Breast epithelium (tissue), 4 donors: ENCODE data around the gene CDCA8. TPM values are rescaled to one million over a fixed set of nuclear protein-coding genes. Genes with fewer than 3 reads are reported as not detected.

Source experiments
- DNase-seq, 2 donors: peaks; one replicate each; pipeline ENCODE4 v3.0.0-alpha.2; 2019; ENCODE audit warnings: low spot score in 2 of 2
- H3K27ac ChIP-seq, 2 donors: fragments of 200-600 bp; sonication (generic) in 1 of 2; one replicate each; pipeline ENCODE4 v1.5.1; 2016 to 2019; ENCODE audit warnings: mild to moderate bottlenecking in 1 of 2
- H3K27me3 ChIP-seq, 2 donors: fragments of 200-600 bp; sonication (generic) in 1 of 2; one replicate each; pipeline versions ENCODE4 v1.5.1 to v1.6.0; 2017 to 2019; ENCODE audit warnings: control low read depth in 1 of 2, mild to moderate bottlenecking in 1 of 2
- H3K36me3 ChIP-seq: fragments of 200-600 bp; one replicate; pipeline ENCODE4 v1.5.1; 2019
- H3K4me1 ChIP-seq, 2 donors: fragments of 200-600 bp; sonication (generic); one replicate each; pipeline ENCODE4 v1.5.1; 2016 to 2019; ENCODE audit warnings: control low read depth in 1 of 2
- H3K4me3 ChIP-seq, 3 donors: fragments of 200-600 bp; sonication (generic); 1 replicate in 2 of 3; 2 replicates in 1 of 3; pipeline ENCODE4 v1.5.1; 2016 to 2019; ENCODE audit warnings: mild to moderate bottlenecking in 3 of 3, moderate library complexity in 2 of 3
- H3K9me3 ChIP-seq, 2 donors: fragments of 200-600 bp; sonication (generic) in 1 of 2; one replicate each; pipeline ENCODE4 v1.5.1; 2016 to 2019; ENCODE audit warnings: control low read depth in 1 of 2
- POLR2A ChIP-seq: fragments of 450-650 bp; IDR thresholded peaks from one replicate; pipeline ENCODE4 v1.6.1; 2016; ENCODE audit warnings: antibody characterized with exemption, mild to moderate bottlenecking, moderate library complexity
- POLR2AphosphoS5 ChIP-seq, 3 donors: sonication (generic); formaldehyde crosslinking; IDR thresholded peaks; one replicate each; pipeline ENCODE4 v1.6.1; 2017; ENCODE audit warnings: antibody characterized with exemption in 3 of 3
- intact Hi-C: fragments of 100-400 bp; cut with DNase I; formaldehyde crosslinking; loops from one replicate; pipeline ENCODE4 v1.15.1; 2023; ENCODE audit warnings: low total_unique reads
- total RNA-seq, 3 donors: library from RNA; depleted of rRNA; stranded (reverse); fragments of >200 nt; gene quantifications; one replicate each; pipeline ENCODE4 v1.1.0, GENCODE V29; 2016
- TF ChIP-seq, protein P1 (sequence below), 3 donors: fragments of 450-650 bp; IDR thresholded peaks; one replicate each; pipeline ENCODE4 v1.5.1; 2016 to 2017; ENCODE audit warnings: antibody characterized with exemption in 3 of 3, mild to moderate bottlenecking in 3 of 3, moderate library complexity in 3 of 3

The CDCA8 gene
- total RNA-seq, 3 donors from 2014 or later, result 0.15 to 1.4 (median 1.3) TPM

DNA sequence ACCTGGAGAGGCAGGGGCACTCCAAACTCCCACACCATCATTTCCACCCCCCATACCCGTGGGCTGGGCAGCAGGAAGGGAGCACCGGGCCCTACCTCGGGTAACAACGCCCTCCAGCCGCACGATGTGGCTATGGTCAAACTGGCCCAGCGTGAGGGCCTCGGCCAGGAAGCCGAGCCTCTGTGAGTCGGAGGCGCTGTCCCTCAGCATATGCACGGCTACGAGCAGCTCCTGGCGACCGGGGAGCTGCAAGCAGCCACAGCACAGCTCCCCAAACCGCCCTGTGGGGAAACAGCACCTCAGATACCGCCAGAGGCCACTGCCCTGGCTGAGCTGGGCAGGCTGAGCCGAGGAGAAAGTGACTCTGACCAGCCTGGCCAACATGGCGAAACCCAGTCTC, 29.2 kb downstream of the CDCA8 start:
- DNase-seq, result no peak
- no peak for TF ChIP-seq POLR2A
- TF ChIP-seq, protein P1, sequence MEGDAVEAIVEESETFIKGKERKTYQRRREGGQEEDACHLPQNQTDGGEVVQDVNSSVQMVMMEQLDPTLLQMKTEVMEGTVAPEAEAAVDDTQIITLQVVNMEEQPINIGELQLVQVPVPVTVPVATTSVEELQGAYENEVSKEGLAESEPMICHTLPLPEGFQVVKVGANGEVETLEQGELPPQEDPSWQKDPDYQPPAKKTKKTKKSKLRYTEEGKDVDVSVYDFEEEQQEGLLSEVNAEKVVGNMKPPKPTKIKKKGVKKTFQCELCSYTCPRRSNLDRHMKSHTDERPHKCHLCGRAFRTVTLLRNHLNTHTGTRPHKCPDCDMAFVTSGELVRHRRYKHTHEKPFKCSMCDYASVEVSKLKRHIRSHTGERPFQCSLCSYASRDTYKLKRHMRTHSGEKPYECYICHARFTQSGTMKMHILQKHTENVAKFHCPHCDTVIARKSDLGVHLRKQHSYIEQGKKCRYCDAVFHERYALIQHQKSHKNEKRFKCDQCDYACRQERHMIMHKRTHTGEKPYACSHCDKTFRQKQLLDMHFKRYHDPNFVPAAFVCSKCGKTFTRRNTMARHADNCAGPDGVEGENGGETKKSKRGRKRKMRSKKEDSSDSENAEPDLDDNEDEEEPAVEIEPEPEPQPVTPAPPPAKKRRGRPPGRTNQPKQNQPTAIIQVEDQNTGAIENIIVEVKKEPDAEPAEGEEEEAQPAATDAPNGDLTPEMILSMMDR (IDR thresholded peaks at IDR 0.05), result no peak
- TF ChIP-seq POLR2AphosphoS5 (IDR thresholded peaks at IDR 0.05), result no peak
- no peak overlapping the region for H3K4me3 ChIP-seq
- intact Hi-C loops, result no loop called here
- H3K36me3 ChIP-seq, result no peaks in the 10 kb centered on the region
- no peaks in the 10 kb centered on the region for H3K4me1 ChIP-seq
- H3K27me3 ChIP-seq, result no peaks in the 10 kb centered on the region
- no peak overlapping the region for H3K27ac ChIP-seq
- no peaks in the 10 kb centered on the region for H3K9me3 ChIP-seq

- H3K4me3 ChIP-seq, result no peak overlapping the region
- H3K27me3 ChIP-seq, result no peaks in the 10 kb centered on the region
- DNase-seq, result no peak
- TF ChIP-seq POLR2AphosphoS5 (IDR thresholded peaks at IDR 0.05) (no peak), POLR2A (no peak)
- TF ChIP-seq, protein P1 (IDR thresholded peaks at IDR 0.05), result no peak
- H3K36me3 ChIP-seq, result no peaks in the 10 kb centered on the region
- H3K4me1 ChIP-seq, result no peaks in the 10 kb centered on the region
- intact Hi-C loops, result no loop called here
- H3K9me3 ChIP-seq, result no peaks in the 10 kb centered on the region
- no peak overlapping the region for H3K27ac ChIP-seq
Measured at GRCh38 chr1:37722181-37723071, 30.1 kb downstream of the CDCA8 start.

DNA sequence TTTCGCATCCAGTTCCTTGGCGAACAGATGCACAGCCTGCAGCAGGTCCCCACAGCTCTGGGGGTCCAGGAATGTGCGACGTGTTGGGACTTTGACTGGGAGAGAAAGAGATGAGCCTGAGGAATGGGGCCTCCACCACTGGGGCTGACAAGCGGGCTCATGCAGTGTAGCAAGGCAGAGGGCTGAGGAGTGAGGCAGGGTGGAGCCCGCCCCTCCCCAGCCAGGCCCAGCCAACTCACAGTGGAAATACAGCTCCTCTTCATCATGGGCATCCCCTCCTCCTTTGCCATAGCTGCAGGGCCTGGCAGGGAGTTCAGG, 30.7 kb downstream of the CDCA8 start:
- no peaks in the 10 kb centered on the region for H3K4me1 ChIP-seq
- H3K36me3 ChIP-seq, result no peaks in the 10 kb centered on the region
- H3K27ac ChIP-seq, result no peak overlapping the region
- intact Hi-C loops, result no loop called here
- H3K27me3 ChIP-seq, result no peaks in the 10 kb centered on the region
- H3K9me3 ChIP-seq, result no peaks in the 10 kb centered on the region
- no peak for DNase-seq
- H3K4me3 ChIP-seq, result no peak overlapping the region
- TF ChIP-seq POLR2AphosphoS5 (IDR thresholded peaks at IDR 0.05), result no peak
- TF ChIP-seq, protein P1 (IDR thresholded peaks at IDR 0.05), result no peak

DNA sequence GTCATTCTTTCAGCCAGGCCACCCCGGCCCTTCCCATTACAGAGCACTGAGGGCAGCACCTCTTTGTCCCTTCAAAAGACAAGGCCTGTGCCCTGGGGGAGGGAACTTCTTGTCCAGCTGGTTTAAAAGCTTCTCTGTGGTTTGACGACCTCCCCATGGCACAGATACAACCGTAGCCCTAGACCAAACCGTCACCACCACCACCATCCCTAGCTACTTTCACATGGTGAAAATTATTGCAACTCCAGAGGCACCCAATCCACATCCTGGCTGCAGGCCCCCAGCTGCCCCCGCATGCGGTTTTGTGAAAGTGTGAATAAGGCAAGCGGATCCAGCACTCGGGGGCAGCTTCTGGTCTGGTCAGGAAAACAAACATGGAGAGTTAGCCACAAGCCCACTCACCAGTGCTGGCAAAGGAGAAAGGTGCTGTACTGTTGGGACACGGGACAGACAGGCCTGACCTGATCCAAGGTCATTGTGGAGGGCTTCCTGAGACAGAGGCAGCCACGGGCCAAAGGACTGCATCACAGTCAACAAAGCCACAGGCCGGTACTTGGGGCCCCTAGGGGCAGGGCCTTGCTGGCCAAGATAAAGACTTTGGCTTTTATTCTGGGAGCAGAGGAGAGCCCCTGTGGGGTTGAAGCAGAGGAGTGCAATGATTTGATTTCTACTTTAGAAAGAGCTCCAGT, 31.2 kb downstream of the CDCA8 start:
- Histone ChIP-seq H3K27me3 (no peaks in the 10 kb centered on the region), H3K4me1 (no peaks in the 10 kb centered on the region), H3K9me3 (no peaks in the 10 kb centered on the region), H3K27ac (no peak overlapping the region), H3K36me3 (no peaks in the 10 kb centered on the region), H3K4me3 (no peak overlapping the region)
- intact Hi-C loops, result no loop called here
- TF ChIP-seq, protein P1 (IDR thresholded peaks at IDR 0.05), result no peak
- TF ChIP-seq POLR2AphosphoS5 (IDR thresholded peaks at IDR 0.05) (no peak), POLR2A (no peak)
- DNase-seq, result no peak

DNA sequence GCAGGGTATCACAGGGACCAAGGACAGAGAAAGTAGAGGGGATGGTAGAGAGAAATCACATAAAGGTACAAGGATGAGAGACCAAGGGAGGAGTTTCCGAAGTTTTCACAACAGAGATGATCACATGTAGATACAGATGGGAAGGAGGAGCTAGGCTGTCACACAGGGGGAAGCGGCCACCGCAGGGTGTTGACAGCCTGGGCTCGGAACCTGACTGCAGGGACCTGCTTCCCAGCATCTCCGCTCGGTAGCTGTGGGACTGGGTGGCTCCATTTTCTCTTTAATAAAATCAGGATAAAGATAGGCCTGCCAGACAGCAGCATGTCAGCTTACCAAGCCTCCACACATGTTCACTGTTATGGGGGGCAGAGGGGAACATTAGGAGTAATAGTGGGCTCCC, 32.3 kb downstream of the CDCA8 start:
- intact Hi-C loops, result no loop called here

More for the DNA sequence above, 32.3 kb downstream of the CDCA8 start:
- no peaks in the 10 kb centered on the region for H3K4me1 ChIP-seq
- no peaks in the 10 kb centered on the region for H3K9me3 ChIP-seq
- no peak overlapping the region for H3K27ac ChIP-seq
- no peak for DNase-seq
- H3K36me3 ChIP-seq, result no peaks in the 10 kb centered on the region
- TF ChIP-seq POLR2A (no peak), POLR2AphosphoS5 (IDR thresholded peaks at IDR 0.05) (no peak)
- TF ChIP-seq, protein P1 (IDR thresholded peaks at IDR 0.05), result no peak
- H3K27me3 ChIP-seq, result no peaks in the 10 kb centered on the region
- H3K4me3 ChIP-seq, result no peak overlapping the region
